ENCODE results near the gene TUT4.

DNA sequence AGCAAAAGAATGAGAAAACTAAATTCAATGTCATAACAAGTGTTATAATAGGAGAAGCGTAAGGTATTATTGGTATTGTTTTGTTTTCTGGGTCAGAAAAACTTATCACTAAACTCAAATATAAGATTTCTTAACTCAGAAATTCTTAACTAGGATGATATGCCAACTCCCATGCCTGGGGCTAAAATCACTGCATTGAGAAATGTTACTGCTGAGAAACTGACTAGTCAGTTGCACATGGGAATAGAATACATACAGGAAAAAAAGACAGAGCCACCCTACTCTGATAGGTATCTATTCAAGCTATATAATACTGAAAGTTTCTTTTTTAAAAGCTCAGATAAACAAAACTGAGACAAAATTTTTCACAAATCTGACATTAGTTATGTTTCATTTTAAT lies 92.2 kb downstream of the TUT4 start:
- TF ChIP-seq, protein P1, sequence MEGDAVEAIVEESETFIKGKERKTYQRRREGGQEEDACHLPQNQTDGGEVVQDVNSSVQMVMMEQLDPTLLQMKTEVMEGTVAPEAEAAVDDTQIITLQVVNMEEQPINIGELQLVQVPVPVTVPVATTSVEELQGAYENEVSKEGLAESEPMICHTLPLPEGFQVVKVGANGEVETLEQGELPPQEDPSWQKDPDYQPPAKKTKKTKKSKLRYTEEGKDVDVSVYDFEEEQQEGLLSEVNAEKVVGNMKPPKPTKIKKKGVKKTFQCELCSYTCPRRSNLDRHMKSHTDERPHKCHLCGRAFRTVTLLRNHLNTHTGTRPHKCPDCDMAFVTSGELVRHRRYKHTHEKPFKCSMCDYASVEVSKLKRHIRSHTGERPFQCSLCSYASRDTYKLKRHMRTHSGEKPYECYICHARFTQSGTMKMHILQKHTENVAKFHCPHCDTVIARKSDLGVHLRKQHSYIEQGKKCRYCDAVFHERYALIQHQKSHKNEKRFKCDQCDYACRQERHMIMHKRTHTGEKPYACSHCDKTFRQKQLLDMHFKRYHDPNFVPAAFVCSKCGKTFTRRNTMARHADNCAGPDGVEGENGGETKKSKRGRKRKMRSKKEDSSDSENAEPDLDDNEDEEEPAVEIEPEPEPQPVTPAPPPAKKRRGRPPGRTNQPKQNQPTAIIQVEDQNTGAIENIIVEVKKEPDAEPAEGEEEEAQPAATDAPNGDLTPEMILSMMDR (IDR thresholded peaks at IDR 0.05; ENCODE audit: low read length): no peak
- TF ChIP-seq EZH2phosphoT487 (IDR thresholded peaks at IDR 0.05; ENCODE audit: low read length) (no peak), EZH2 (optimal IDR thresholded peaks at IDR 0.05; ENCODE audit: low read depth, low read length) (no peak)
